ENCODE measurements around the gene VSTM2A. TPM values are rescaled to one million over a fixed set of nuclear protein-coding genes. Genes with fewer than 3 reads are reported as not detected.

VSTM2A gene
- total RNA-seq, 1 donor from 2014 or later: 0.79 TPM

GRCh38 chr7:54615537-54615936 lies 73.4 kb downstream of the VSTM2A start:
- H3K9me3 Mint-ChIP-seq: no peaks in the 10 kb centered on the region
- no peak overlapping the region for H3K4me3 Mint-ChIP-seq
- DNase-seq (ENCODE audit: low read depth, low spot score): no peak
- H3K4me1 Mint-ChIP-seq: no peaks in the 10 kb centered on the region
- H3K36me3 Mint-ChIP-seq (ENCODE audit: low read depth): no peaks in the 10 kb centered on the region
- no peak for TF ChIP-seq CTCF (conservative IDR thresholded peaks at IDR 0.05)
- H3K27me3 Mint-ChIP-seq (ENCODE audit: low read depth): no peaks in the 10 kb centered on the region
- no peak overlapping the region for H3K27ac Mint-ChIP-seq (ENCODE audit: unreplicated experiment)

Other genes starting within 250 kb of the VSTM2A start
- gene SEC61G, start 216.8 kb downstream of the VSTM2A start, total RNA-seq: 106 and 107 TPM in 2 replicates